ENCODE results near the gene CD22. TPM values are rescaled to one million over a fixed set of nuclear protein-coding genes. Genes with fewer than 3 reads are reported as not detected.

CD22 gene
- total RNA-seq, 4 donors from 2014 or later: 3.2 to 11.7 (median 6.2) TPM; not detected in 1

DNA sequence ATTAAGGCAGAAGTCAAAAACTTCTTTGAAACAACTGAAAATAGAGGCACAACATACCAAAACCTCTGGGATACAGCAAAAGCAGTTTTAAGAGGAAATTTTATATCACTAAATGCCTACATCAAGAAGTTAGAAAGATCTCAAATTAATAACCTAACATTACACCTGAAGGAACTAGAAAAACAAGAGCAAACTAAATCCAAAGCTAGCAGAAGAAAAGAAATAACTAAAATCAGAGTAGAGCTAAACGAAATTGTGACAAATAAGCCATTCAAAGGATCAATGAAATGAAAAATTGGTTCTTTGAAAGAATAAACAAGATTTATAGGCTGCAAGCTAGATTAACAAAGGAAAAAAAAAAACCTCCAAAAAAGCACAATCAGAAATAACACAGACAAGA, 39.4 kb downstream of the CD22 start:
- TF ChIP-seq, protein P1, sequence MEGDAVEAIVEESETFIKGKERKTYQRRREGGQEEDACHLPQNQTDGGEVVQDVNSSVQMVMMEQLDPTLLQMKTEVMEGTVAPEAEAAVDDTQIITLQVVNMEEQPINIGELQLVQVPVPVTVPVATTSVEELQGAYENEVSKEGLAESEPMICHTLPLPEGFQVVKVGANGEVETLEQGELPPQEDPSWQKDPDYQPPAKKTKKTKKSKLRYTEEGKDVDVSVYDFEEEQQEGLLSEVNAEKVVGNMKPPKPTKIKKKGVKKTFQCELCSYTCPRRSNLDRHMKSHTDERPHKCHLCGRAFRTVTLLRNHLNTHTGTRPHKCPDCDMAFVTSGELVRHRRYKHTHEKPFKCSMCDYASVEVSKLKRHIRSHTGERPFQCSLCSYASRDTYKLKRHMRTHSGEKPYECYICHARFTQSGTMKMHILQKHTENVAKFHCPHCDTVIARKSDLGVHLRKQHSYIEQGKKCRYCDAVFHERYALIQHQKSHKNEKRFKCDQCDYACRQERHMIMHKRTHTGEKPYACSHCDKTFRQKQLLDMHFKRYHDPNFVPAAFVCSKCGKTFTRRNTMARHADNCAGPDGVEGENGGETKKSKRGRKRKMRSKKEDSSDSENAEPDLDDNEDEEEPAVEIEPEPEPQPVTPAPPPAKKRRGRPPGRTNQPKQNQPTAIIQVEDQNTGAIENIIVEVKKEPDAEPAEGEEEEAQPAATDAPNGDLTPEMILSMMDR (IDR thresholded peaks at IDR 0.05; ENCODE audit: low read depth): no peak

- TF ChIP-seq, protein P1 (IDR thresholded peaks at IDR 0.05; ENCODE audit: low read depth): no peak
Measured at GRCh38 chr19:35369522-35369921, 40.5 kb downstream of the CD22 start.

GRCh38 chr19:35370722-35371121, 41.7 kb downstream of the CD22 start, which contains the start of gene GPR42:
Gene GPR42, plus strand, starts transcription at chr19:35371068. Its CDS starts 292 bp downstream, at chr19:35371360.
- TF ChIP-seq, protein P1 (IDR thresholded peaks at IDR 0.05; ENCODE audit: low read depth): no peak

DNA sequence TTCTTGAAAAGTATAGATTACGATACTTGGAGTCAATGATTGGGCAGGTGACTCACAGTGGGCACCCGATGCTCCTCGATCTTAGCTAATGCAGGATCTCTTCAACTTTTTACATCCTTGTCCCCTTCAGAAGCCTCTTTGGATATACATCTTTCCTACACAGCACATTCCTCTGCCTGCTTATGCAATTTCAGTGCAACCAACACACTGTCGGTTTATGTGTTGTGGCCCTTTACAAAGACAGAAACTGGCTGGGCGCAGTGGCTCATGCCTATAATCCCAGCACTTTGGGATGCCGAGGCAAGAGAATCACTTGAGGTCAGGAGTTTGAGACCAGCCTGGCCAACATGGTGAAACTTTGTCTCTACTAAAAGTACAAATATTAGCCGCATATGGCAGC, 44.5 kb downstream of the CD22 start:
- TF ChIP-seq, protein P1 (IDR thresholded peaks at IDR 0.05; ENCODE audit: low read depth): no peak

DNA sequence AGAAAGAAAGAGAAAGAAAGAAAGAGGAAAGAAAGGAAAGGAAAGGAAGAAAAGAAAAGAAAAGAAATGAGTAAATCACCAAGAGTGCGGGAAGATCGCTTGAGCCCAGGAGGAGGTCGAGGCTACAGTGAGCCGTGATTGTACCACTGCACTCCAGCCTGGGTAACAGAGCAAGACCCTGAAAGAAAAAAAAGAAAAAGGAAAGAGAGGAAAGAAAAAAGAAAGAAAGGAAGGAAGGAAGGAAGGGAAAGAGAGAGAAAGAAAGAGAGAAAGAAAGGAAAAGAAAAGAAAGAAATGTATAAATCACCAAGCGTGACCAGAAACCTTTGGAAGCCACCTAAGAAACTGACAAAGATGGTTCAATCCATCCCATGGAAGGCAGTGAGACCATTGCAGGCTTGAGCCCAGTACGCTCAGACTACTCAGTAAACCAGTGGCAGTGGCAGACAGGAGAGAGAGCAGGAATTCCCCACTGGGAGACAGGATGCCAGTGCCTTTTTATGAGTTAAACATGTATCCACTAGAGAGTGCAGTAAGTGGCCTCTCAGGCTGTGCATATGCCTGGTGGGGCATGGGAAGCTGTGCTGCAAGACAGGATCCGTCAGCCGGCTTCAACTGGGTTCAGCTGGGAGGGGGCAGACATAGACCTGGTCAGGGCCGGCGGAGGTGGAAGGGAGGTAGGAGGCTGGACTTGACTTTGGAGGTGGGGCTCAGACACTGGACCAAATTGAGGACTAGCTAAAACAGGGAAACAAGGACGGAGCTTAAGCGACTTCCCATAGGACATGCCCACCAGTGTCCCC, 46.7 kb downstream of the CD22 start:
- TF ChIP-seq, protein P1 (IDR thresholded peaks at IDR 0.05; ENCODE audit: low read depth): no peak

GRCh38 chr19:35377656-35378055, 48.7 kb downstream of the CD22 start:
- TF ChIP-seq, protein P1 (IDR thresholded peaks at IDR 0.05; ENCODE audit: low read depth): no peak

DNA sequence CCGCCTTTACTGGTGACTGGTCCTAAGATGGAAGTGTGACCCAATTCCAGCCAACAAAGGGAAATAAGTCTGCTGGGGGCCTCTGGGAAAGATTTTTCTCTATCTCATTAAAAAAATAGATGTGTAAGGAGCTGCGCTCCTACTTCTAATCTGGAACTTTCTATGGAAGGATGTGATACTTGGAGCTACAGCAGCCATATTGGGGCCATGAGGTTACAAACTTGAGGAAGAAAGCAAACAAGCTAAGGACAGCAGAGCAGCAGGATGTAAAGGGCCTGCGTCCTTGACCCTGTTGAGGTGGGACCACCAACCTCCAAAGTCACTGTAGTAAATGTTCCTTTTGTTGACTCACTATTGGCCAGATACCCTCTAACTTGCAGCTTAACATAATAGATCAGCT, 49.4 kb downstream of the CD22 start:
- TF ChIP-seq, protein P1 (IDR thresholded peaks at IDR 0.05; ENCODE audit: low read depth): no peak
